Prostate gland (tissue), 2 donors: ENCODE results near the gene DRP2.

Experiments
- POLR2A ChIP-seq: fragments of 450-650 bp; IDR thresholded peaks from one replicate; pipeline ENCODE4 v1.6.1; 2016; ENCODE audit warnings: antibody characterized with exemption, mild to moderate bottlenecking
- POLR2AphosphoS5 ChIP-seq: sonication (generic); formaldehyde crosslinking; IDR thresholded peaks from one replicate; pipeline ENCODE4 v1.6.1; 2017; ENCODE audit warnings: antibody characterized with exemption
- TF ChIP-seq, protein P1 (sequence below), 4 experiments: fragments of 200-600 bp in 2 of 4; fragments of 450-650 bp in 2 of 4; sonication (generic) in 2 of 4; IDR thresholded peaks; 1 replicate in 3 of 4; 2 replicates in 1 of 4; pipeline ENCODE4 v1.5.1; 2016 to 2019; ENCODE audit warnings: antibody characterized with exemption in 4 of 4, mild to moderate bottlenecking in 2 of 4, moderate library complexity in 2 of 4

- TF ChIP-seq, protein P1, sequence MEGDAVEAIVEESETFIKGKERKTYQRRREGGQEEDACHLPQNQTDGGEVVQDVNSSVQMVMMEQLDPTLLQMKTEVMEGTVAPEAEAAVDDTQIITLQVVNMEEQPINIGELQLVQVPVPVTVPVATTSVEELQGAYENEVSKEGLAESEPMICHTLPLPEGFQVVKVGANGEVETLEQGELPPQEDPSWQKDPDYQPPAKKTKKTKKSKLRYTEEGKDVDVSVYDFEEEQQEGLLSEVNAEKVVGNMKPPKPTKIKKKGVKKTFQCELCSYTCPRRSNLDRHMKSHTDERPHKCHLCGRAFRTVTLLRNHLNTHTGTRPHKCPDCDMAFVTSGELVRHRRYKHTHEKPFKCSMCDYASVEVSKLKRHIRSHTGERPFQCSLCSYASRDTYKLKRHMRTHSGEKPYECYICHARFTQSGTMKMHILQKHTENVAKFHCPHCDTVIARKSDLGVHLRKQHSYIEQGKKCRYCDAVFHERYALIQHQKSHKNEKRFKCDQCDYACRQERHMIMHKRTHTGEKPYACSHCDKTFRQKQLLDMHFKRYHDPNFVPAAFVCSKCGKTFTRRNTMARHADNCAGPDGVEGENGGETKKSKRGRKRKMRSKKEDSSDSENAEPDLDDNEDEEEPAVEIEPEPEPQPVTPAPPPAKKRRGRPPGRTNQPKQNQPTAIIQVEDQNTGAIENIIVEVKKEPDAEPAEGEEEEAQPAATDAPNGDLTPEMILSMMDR (IDR thresholded peaks at IDR 0.05) = no peak
- TF ChIP-seq POLR2A (no peak), POLR2AphosphoS5 (no peak)
These were observed 38.1 kb downstream of the DRP2 start for GRCh38 chrX:101257448-101258258.
